ENCODE measurements around the gene MZF1.

DNA sequence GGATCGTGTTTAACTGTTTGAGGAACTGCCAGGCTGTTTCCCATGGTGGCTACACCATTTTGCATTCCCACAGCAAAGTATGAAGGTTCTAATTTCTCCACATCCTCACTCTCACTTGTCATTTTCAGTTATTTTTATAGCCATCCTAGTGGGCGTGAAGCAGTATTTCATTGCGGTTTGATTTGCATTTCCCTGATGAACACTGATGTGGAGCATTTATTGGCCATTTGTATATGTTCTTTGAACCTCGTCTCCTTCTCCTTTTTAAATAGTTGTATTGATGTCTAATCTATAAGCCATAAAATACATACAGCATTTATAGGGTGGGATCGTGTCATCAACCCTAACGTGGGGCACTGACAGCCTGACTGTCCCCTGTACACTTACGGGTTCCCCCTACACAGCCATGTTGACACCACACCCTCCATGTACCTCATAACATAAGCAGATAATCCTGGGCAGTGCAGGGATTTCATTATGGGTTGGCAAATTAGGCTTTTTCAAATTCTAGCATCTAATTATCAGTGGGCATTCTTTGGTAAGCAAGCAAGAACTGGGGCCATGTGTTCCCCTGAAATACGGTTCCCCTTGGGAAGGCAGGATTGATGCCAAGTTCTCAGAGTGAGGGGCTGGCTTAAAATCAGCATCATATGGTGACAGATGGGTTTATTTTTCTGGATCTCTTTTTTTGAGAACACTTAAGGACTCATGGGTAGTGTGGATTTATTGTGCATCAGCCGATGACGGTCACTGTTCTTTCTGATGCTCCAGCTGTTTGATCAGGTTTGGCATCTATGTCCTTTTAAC, 41.9 kb downstream of the MZF1 start:
- TF ChIP-seq, protein P1, sequence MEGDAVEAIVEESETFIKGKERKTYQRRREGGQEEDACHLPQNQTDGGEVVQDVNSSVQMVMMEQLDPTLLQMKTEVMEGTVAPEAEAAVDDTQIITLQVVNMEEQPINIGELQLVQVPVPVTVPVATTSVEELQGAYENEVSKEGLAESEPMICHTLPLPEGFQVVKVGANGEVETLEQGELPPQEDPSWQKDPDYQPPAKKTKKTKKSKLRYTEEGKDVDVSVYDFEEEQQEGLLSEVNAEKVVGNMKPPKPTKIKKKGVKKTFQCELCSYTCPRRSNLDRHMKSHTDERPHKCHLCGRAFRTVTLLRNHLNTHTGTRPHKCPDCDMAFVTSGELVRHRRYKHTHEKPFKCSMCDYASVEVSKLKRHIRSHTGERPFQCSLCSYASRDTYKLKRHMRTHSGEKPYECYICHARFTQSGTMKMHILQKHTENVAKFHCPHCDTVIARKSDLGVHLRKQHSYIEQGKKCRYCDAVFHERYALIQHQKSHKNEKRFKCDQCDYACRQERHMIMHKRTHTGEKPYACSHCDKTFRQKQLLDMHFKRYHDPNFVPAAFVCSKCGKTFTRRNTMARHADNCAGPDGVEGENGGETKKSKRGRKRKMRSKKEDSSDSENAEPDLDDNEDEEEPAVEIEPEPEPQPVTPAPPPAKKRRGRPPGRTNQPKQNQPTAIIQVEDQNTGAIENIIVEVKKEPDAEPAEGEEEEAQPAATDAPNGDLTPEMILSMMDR (IDR thresholded peaks at IDR 0.05; ENCODE audit: insufficient read depth, low read depth, low read length) = no peak
- TF ChIP-seq EZH2 (IDR thresholded peaks at IDR 0.05; ENCODE audit: insufficient read depth, low read length) = no peak
